Measurements from ENCODE around the gene GPI.

- TF ChIP-seq GABPA (tag; conservative IDR thresholded peaks at IDR 0.05; ENCODE audit: low read depth): no peak
- no peak for TF ChIP-seq CTCF (IDR thresholded peaks at IDR 0.05 in 2 of 3, conservative IDR thresholded peaks at IDR 0.05 in 1 of 3; ENCODE audit: insufficient read depth in 2 of 3, low read depth in 1 of 3, low read length in 3 of 3)
- TF ChIP-seq ZBTB2 (IDR thresholded peaks at IDR 0.05): no peak
- TF ChIP-seq BMI1 (IDR thresholded peaks at IDR 0.05; ENCODE audit: low read length): no peak
These were observed 67.8 kb downstream of the GPI start for GRCh38 chr19:34432797-34433196.

All from K562 (cell line).